ENCODE results near the gene ATP13A1.
"Not testable (repeated sequence)": the region's sequence is repeated elsewhere in the genome, so short reads cannot be mapped to it uniquely, and the experiment has no call there.

Gene ATP13A1

DNA sequence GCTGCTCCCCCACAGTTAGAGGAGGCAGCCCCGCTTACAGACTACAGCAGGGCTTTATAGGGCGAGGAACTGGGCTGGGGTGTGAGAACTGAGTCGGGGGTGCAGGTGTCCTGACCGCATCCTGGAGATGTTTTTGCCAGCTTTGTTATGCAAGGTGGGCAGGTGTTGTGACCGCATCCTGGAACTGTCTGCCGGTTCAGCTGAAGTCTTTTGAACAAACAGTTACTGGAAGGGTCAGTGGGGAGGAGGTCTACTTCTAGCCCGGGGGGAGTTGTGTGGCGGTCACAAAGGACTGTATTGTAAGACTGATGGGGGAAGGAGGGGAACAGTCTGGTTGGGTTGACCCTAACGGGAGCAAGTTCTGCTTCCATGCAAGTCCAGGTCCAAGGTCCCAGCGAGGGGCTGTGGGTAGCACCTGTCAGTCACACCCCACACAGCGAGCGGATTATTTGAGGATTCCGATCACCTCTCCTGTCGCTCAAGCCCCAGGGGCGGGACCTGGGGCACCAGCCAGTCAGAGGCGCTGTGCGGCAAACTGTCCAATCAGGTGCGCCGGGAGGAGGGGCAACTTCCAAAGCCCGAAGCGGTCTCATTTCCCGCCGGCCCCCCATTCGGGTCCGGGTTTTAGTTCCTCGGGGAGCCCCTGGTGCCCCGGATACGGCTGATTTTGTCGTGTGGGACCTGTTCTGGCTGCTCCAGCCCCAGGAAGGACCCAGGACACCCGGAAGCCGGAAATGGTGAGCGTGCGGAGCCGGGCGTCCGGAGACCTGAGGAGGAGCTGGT lies 4.9 kb upstream of the ATP13A1 start, which contains the start of gene ZNF101:
Gene ZNF101 (plus strand): TSS at position 610 of the 783 bp plus-strand sequence. CDS start 125 bp downstream, at position 735.
- Histone ChIP-seq H3K27me3 (ENCODE audit: insufficient read depth, low read length) (no peaks in the 10 kb centered on the region), H3K4me2 (ENCODE audit: low read length) (peak within 1 kb of the TSS; percentile 76), H3K27ac (ENCODE audit: low read depth, low read length, poor library complexity, severe bottlenecking) (peak within 1 kb of the TSS; percentile 93), H3F3A (ENCODE audit: insufficient read depth, low read length) (no peaks in the 10 kb centered on the region), H3K79me2 (ENCODE audit: insufficient read depth, low read length) (peaks cover 44% of the 10 kb centered on the region), H3K9me3 (ENCODE audit: low read length) (0 out of 2 replicates have a peak, but pooled peaks cover 7% of the 10 kb centered on the region), H3K4me3 (ENCODE audit: low read depth, low read length, poor library complexity, severe bottlenecking) (peak within 1 kb of the TSS; percentile 92), H2AFZ (ENCODE audit: low read length) (no peak within 1 kb of the TSS), H3K4me1 (ENCODE audit: insufficient read depth, low read length, severe bottlenecking) (peaks cover 40% of the 10 kb centered on the region), H3K9ac (ENCODE audit: low read length) (peak within 1 kb of the TSS; percentile 96), H3K36me3 (ENCODE audit: insufficient read depth, low read length) (peaks cover 37% of the 10 kb centered on the region), H3K9me2 (ENCODE audit: low read depth, low read length) (no peaks in the 10 kb centered on the region), H4K20me1 (ENCODE audit: insufficient read depth, low read length) (no peaks in the 10 kb centered on the region)
- TF ChIP-seq, protein P1, sequence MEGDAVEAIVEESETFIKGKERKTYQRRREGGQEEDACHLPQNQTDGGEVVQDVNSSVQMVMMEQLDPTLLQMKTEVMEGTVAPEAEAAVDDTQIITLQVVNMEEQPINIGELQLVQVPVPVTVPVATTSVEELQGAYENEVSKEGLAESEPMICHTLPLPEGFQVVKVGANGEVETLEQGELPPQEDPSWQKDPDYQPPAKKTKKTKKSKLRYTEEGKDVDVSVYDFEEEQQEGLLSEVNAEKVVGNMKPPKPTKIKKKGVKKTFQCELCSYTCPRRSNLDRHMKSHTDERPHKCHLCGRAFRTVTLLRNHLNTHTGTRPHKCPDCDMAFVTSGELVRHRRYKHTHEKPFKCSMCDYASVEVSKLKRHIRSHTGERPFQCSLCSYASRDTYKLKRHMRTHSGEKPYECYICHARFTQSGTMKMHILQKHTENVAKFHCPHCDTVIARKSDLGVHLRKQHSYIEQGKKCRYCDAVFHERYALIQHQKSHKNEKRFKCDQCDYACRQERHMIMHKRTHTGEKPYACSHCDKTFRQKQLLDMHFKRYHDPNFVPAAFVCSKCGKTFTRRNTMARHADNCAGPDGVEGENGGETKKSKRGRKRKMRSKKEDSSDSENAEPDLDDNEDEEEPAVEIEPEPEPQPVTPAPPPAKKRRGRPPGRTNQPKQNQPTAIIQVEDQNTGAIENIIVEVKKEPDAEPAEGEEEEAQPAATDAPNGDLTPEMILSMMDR (IDR thresholded peaks at IDR 0.05; ENCODE audit: low read length), result no peak
- TF ChIP-seq EZH2 (IDR thresholded peaks at IDR 0.05; ENCODE audit: borderline replicate concordance, low read length), result no peak

- H3K4me2 ChIP-seq (ENCODE audit: low read length); H3K27me3 ChIP-seq (ENCODE audit: insufficient read depth, low read length); H3K9ac ChIP-seq (ENCODE audit: low read length); H3K9me3 ChIP-seq (ENCODE audit: low read length); H2AFZ ChIP-seq (ENCODE audit: low read length); H3K9me2 ChIP-seq (ENCODE audit: low read depth, low read length); H3K4me3 ChIP-seq (ENCODE audit: low read depth, low read length, poor library complexity, severe bottlenecking); H3F3A ChIP-seq (ENCODE audit: insufficient read depth, low read length); H4K20me1 ChIP-seq (ENCODE audit: insufficient read depth, low read length): not testable (repeated sequence)
- Histone ChIP-seq H3K27ac (ENCODE audit: low read depth, low read length, poor library complexity, severe bottlenecking) (peak overlapping the region; percentile 93), H3K79me2 (ENCODE audit: insufficient read depth, low read length) (peaks cover 37% of the 10 kb centered on the region), H3K36me3 (ENCODE audit: insufficient read depth, low read length) (peaks cover 18% of the 10 kb centered on the region), H3K4me1 (ENCODE audit: insufficient read depth, low read length, severe bottlenecking) (peaks cover 55% of the 10 kb centered on the region)
Observed at GRCh38 chr19:19665420-19665948, 2.0 kb upstream of the ATP13A1 start.

- H2AFZ ChIP-seq (ENCODE audit: low read length), result no peak overlapping the region
- TF ChIP-seq, protein P1 (IDR thresholded peaks at IDR 0.05; ENCODE audit: low read length), result no peak
- no peak for TF ChIP-seq EZH2 (IDR thresholded peaks at IDR 0.05; ENCODE audit: borderline replicate concordance, low read length)
- H3K79me2 ChIP-seq (ENCODE audit: insufficient read depth, low read length), result peaks cover 27% of the 10 kb centered on the region
Observed at GRCh38 chr19:19662871-19663255, 613 bp downstream of the ATP13A1 start.

More at GRCh38 chr19:19662871-19663255, 613 bp downstream of the ATP13A1 start:
- H3K9me3 ChIP-seq (ENCODE audit: low read length), result no peaks in the 10 kb centered on the region
- no peaks in the 10 kb centered on the region for H3F3A ChIP-seq (ENCODE audit: insufficient read depth, low read length)
- peaks cover 33% of the 10 kb centered on the region for H3K36me3 ChIP-seq (ENCODE audit: insufficient read depth, low read length)
- no peaks in the 10 kb centered on the region for H3K9me2 ChIP-seq (ENCODE audit: low read depth, low read length)
- H3K4me1 ChIP-seq (ENCODE audit: insufficient read depth, low read length, severe bottlenecking), result peaks cover 42% of the 10 kb centered on the region
- H3K4me2 ChIP-seq (ENCODE audit: low read length), result peak overlapping the region; percentile 99
- no peaks in the 10 kb centered on the region for H3K27me3 ChIP-seq (ENCODE audit: insufficient read depth, low read length)
- peak overlapping the region; percentile 93 for H3K27ac ChIP-seq (ENCODE audit: low read depth, low read length, poor library complexity, severe bottlenecking)
- peak overlapping the region; percentile 95 for H3K4me3 ChIP-seq (ENCODE audit: low read depth, low read length, poor library complexity, severe bottlenecking)
- no peaks in the 10 kb centered on the region for H4K20me1 ChIP-seq (ENCODE audit: insufficient read depth, low read length)
- H3K9ac ChIP-seq (ENCODE audit: low read length), result peak overlapping the region; percentile 93

Measured in OCI-LY1 (cell line).